Activated naive CD4-positive, alpha-beta T cell treated with anti-CD3 and anti-CD28 coated beads for 36 hours (primary cell): ENCODE measurements around the gene PIEZO2. TPM values are rescaled to one million over a fixed set of nuclear protein-coding genes. Genes with fewer than 3 reads are reported as not detected.

Experiments
- CTCF ChIA-PET: fragments of 350-600 bp; sonication (Branson Sonifier 250); formaldehyde crosslinking; loops from one replicate; lab custom pipeline; 2021; ENCODE audit warnings: antibody characterized with exemption; lab: Charles Lee
- DNase-seq: peaks from one replicate; pipeline ENCODE4 v3.0.0-alpha.2; 2020
- H3K27ac Mint-ChIP-seq: one replicate; pipeline ENCODE4 v1.8.0; 2021; ENCODE audit warnings: mild to moderate bottlenecking, mixed read lengths
- H3K27me3 Mint-ChIP-seq: one replicate; pipeline ENCODE4 v1.8.0; 2021; ENCODE audit warnings: low read depth, mixed read lengths
- H3K36me3 Mint-ChIP-seq: one replicate; pipeline ENCODE4 v1.8.0; 2021; ENCODE audit warnings: low read depth, mixed read lengths
- H3K4me1 Mint-ChIP-seq: one replicate; pipeline ENCODE4 v1.8.0; 2021; ENCODE audit warnings: low read depth, mixed read lengths
- H3K4me3 Mint-ChIP-seq: one replicate; pipeline ENCODE4 v1.8.0; 2021; ENCODE audit warnings: mild to moderate bottlenecking, moderate library complexity, mixed read lengths
- H3K9me3 Mint-ChIP-seq: one replicate; pipeline ENCODE4 v1.8.0; 2021; ENCODE audit warnings: mixed read lengths
- intact Hi-C: fragments of 100-400 bp; cut with micrococcal nuclease; formaldehyde crosslinking; loops from one replicate; pipeline ENCODE4 v1.15.1; 2023
- total RNA-seq, 2 experiments: library from RNA; stranded (reverse); gene quantifications; one replicate each; pipeline ENCODE4 v1.2.3, GENCODE V29; 2021

The PIEZO2 gene
- total RNA-seq, 2 experiments from 2014 or later = not detected

GRCh38 chr18:10757946-10758345, 391.4 kb downstream of the PIEZO2 start:
- Mint-ChIP-seq H3K36me3 (no peaks in the 10 kb centered on the region), H3K27me3 (peaks cover 3% of the 10 kb centered on the region), H3K4me3 (no peak overlapping the region), H3K4me1 (no peaks in the 10 kb centered on the region), H3K9me3 (no peaks in the 10 kb centered on the region), H3K27ac (no peak overlapping the region)
- CTCF ChIA-PET = no interaction called here
- no peak for DNase-seq
- intact Hi-C loops = no loop called here

GRCh38 chr18:10757349-10757748, 392.0 kb downstream of the PIEZO2 start:
- intact Hi-C loops = no loop called here
- CTCF ChIA-PET = no interaction called here
- no peak for DNase-seq
- Mint-ChIP-seq H3K9me3 (no peaks in the 10 kb centered on the region), H3K36me3 (no peaks in the 10 kb centered on the region), H3K27ac (no peak overlapping the region), H3K27me3 (peaks cover 3% of the 10 kb centered on the region), H3K4me1 (no peaks in the 10 kb centered on the region), H3K4me3 (no peak overlapping the region)

- no peak overlapping the region for H3K4me3 Mint-ChIP-seq
- intact Hi-C loops = no loop called here
- H3K27me3 Mint-ChIP-seq = peaks cover 3% of the 10 kb centered on the region
- CTCF ChIA-PET = interaction anchor here (0.8 to 1.4 kb wide), 2 partner anchors 29 to 196 kb away, joined by 3 to 4 read pairs; no protein-coding TSS in a partner anchor
- DNase-seq = no peak
- no peaks in the 10 kb centered on the region for H3K4me1 Mint-ChIP-seq
- H3K27ac Mint-ChIP-seq = no peak overlapping the region
- no peaks in the 10 kb centered on the region for H3K36me3 Mint-ChIP-seq
- H3K9me3 Mint-ChIP-seq = no peaks in the 10 kb centered on the region
These were observed 393.5 kb downstream of the PIEZO2 start for GRCh38 chr18:10755855-10756254.

- intact Hi-C loops = no loop called here
- Mint-ChIP-seq H3K9me3 (no peaks in the 10 kb centered on the region), H3K27me3 (peaks cover 3% of the 10 kb centered on the region), H3K27ac (no peak overlapping the region), H3K4me3 (no peak overlapping the region), H3K4me1 (no peaks in the 10 kb centered on the region), H3K36me3 (no peaks in the 10 kb centered on the region)
- CTCF ChIA-PET = interaction anchor here (1.3 to 1.4 kb wide), 2 partner anchors 22 to 32 kb away, joined by 3 to 5 read pairs; no protein-coding TSS in a partner anchor
- no peak for DNase-seq
These were observed 395.2 kb downstream of the PIEZO2 start for GRCh38 chr18:10754128-10754527.

- Mint-ChIP-seq H3K27me3 (peaks cover 3% of the 10 kb centered on the region), H3K4me1 (no peaks in the 10 kb centered on the region), H3K27ac (no peak overlapping the region), H3K9me3 (no peaks in the 10 kb centered on the region), H3K36me3 (no peaks in the 10 kb centered on the region), H3K4me3 (no peak overlapping the region)
- CTCF ChIA-PET = no interaction called here
- DNase-seq = no peak
- intact Hi-C loops = no loop called here
These were observed 397.0 kb downstream of the PIEZO2 start for GRCh38 chr18:10752382-10752781.

GRCh38 chr18:10751653-10752052, 397.7 kb downstream of the PIEZO2 start:
- CTCF ChIA-PET = no interaction called here
- Mint-ChIP-seq H3K9me3 (no peaks in the 10 kb centered on the region), H3K4me1 (no peaks in the 10 kb centered on the region), H3K27me3 (peaks cover 3% of the 10 kb centered on the region), H3K27ac (no peak overlapping the region), H3K4me3 (no peak overlapping the region), H3K36me3 (no peaks in the 10 kb centered on the region)
- intact Hi-C loops = no loop called here
- DNase-seq = no peak

- Mint-ChIP-seq H3K27me3 (peaks cover 3% of the 10 kb centered on the region), H3K4me3 (no peak overlapping the region), H3K9me3 (no peaks in the 10 kb centered on the region), H3K27ac (no peak overlapping the region), H3K36me3 (no peaks in the 10 kb centered on the region), H3K4me1 (no peaks in the 10 kb centered on the region)
- CTCF ChIA-PET = no interaction called here
- no peak for DNase-seq
- intact Hi-C loops = no loop called here
These were observed 399.0 kb downstream of the PIEZO2 start for GRCh38 chr18:10750191-10751035.

GRCh38 chr18:10748641-10749040, 400.7 kb downstream of the PIEZO2 start:
- DNase-seq = no peak
- Mint-ChIP-seq H3K27me3 (no peaks in the 10 kb centered on the region), H3K4me3 (no peak overlapping the region), H3K4me1 (peaks cover 2% of the 10 kb centered on the region), H3K36me3 (no peaks in the 10 kb centered on the region), H3K27ac (no peak overlapping the region), H3K9me3 (no peaks in the 10 kb centered on the region)
- CTCF ChIA-PET = no interaction called here
- intact Hi-C loops = no loop called here

GRCh38 chr18:10745971-10746370, 403.4 kb downstream of the PIEZO2 start:
- Mint-ChIP-seq H3K27me3 (no peaks in the 10 kb centered on the region), H3K36me3 (no peaks in the 10 kb centered on the region), H3K9me3 (no peaks in the 10 kb centered on the region), H3K27ac (no peak overlapping the region), H3K4me3 (no peak overlapping the region), H3K4me1 (peaks cover 4% of the 10 kb centered on the region)
- intact Hi-C loops = no loop called here
- CTCF ChIA-PET = no interaction called here
- no peak for DNase-seq

- no peaks in the 10 kb centered on the region for H3K27me3 Mint-ChIP-seq
- intact Hi-C loops = no loop called here
- DNase-seq = no peak
- no peaks in the 10 kb centered on the region for H3K9me3 Mint-ChIP-seq
- no peak overlapping the region for H3K27ac Mint-ChIP-seq
- CTCF ChIA-PET = no interaction called here
- H3K36me3 Mint-ChIP-seq = no peaks in the 10 kb centered on the region
- H3K4me3 Mint-ChIP-seq = no peak overlapping the region
- H3K4me1 Mint-ChIP-seq = peaks cover 4% of the 10 kb centered on the region
These were observed 404.1 kb downstream of the PIEZO2 start for GRCh38 chr18:10745219-10745618.

GRCh38 chr18:10743766-10744165, 405.6 kb downstream of the PIEZO2 start:
- no peaks in the 10 kb centered on the region for H3K36me3 Mint-ChIP-seq
- intact Hi-C loops = no loop called here
- CTCF ChIA-PET = no interaction called here
- no peaks in the 10 kb centered on the region for H3K9me3 Mint-ChIP-seq
- H3K4me3 Mint-ChIP-seq = no peak overlapping the region
- H3K27ac Mint-ChIP-seq = no peak overlapping the region
- DNase-seq = no peak
- no peaks in the 10 kb centered on the region for H3K27me3 Mint-ChIP-seq
- H3K4me1 Mint-ChIP-seq = peaks cover 8% of the 10 kb centered on the region

- CTCF ChIA-PET = no interaction called here
- intact Hi-C loops = no loop called here
- Mint-ChIP-seq H3K9me3 (no peaks in the 10 kb centered on the region), H3K27ac (no peak overlapping the region), H3K36me3 (no peaks in the 10 kb centered on the region), H3K27me3 (no peaks in the 10 kb centered on the region), H3K4me1 (peaks cover 8% of the 10 kb centered on the region), H3K4me3 (no peak overlapping the region)
- no peak for DNase-seq
These were observed 410.2 kb downstream of the PIEZO2 start for GRCh38 chr18:10739152-10739551.

GRCh38 chr18:10736984-10737383, 412.4 kb downstream of the PIEZO2 start:
- Mint-ChIP-seq H3K4me3 (no peak overlapping the region), H3K4me1 (peaks cover 4% of the 10 kb centered on the region), H3K36me3 (no peaks in the 10 kb centered on the region), H3K27me3 (peaks cover 3% of the 10 kb centered on the region), H3K27ac (no peak overlapping the region), H3K9me3 (no peaks in the 10 kb centered on the region)
- CTCF ChIA-PET = no interaction called here
- DNase-seq = no peak
- intact Hi-C loops = no loop called here
